ENCODE data around the gene STIP1. TPM values are rescaled to one million over a fixed set of nuclear protein-coding genes. Genes with fewer than 3 reads are reported as not detected.

The STIP1 gene
- total RNA-seq, 1 donor from 2014 or later, result 91.3 TPM

DNA sequence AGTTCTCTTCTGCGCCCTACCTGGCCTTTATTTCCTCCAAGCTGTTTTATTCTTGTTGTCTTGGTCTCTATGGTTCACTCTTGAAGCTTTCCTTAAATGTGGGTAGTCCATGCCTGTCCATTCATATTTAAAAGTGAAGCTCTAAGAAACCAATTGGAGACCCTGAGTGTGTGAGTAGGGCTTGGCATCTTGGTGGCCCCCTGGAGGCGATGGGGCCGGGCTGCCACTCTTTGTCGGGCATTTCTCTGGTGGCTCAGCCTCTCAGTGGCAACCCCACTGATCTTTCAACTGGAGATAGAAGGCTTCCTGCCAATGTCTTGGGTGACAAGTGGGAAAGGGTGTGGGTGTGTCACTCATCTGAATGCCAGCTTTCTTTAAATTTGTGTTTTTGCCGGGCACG, 30.9 kb downstream of the STIP1 start:
- Histone ChIP-seq H3K27me3 (no peaks in the 10 kb centered on the region), H3K36me3 (no peaks in the 10 kb centered on the region), H3K4me3 (no peak overlapping the region), H3K4me1 (no peaks in the 10 kb centered on the region), H3K27ac (no peak overlapping the region), H3K9me3 (no peaks in the 10 kb centered on the region)
- DNase-seq (ENCODE audit: extremely low spot score in 2 of 2), result no peak
- intact Hi-C loops (cut with DNase I), result no loop called here
- TF ChIP-seq POLR2A (IDR thresholded peaks at IDR 0.05), result no peak

DNA sequence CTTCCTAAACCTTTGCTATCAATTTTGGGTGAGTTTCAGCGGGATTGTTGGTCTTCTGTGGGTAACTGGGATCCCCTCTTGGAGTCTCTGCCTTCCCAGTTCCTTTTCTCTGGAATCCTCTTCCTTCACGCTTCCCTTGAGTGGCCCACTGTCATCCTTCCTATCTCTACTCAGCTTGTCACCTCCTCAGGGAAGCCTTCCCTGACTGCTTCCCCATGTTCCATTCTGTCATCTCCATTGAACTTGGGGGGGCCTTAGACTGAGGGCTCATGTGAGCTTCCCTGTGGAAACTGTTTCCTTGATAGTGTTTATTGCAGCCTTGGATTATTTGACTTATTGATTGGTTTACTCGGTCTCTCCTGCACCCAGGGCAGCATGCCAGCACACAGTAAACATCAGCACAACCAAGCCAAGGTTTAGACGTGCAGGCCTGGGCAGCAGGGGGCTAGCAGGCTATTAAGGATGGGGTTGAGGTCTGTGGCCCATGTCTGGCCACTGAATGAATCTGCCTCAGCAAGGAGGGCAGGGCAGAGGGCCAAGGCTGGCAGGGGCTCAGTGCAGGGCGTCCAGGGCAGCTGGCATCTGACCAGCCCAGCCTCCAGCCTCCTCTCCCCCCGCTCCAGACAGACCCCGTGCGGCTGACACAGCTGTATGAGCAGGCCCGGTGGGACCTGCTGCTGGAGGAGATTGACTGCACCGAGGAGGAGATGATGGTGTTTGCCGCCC, 32.8 kb downstream of the STIP1 start:
- Histone ChIP-seq H3K27ac (no peak overlapping the region), H3K9me3 (no peaks in the 10 kb centered on the region), H3K36me3 (no peaks in the 10 kb centered on the region), H3K27me3 (no peaks in the 10 kb centered on the region), H3K4me3 (no peak overlapping the region), H3K4me1 (peaks cover 10% of the 10 kb centered on the region)
- intact Hi-C loops (cut with DNase I), result no loop called here
- TF ChIP-seq POLR2A (IDR thresholded peaks at IDR 0.05) (no peak), POLR2AphosphoS5 (IDR thresholded peaks at IDR 0.05; ENCODE audit: insufficient read depth in 1 of 2, low read depth in 1 of 2) (no peak)
- TF ChIP-seq, protein P1, sequence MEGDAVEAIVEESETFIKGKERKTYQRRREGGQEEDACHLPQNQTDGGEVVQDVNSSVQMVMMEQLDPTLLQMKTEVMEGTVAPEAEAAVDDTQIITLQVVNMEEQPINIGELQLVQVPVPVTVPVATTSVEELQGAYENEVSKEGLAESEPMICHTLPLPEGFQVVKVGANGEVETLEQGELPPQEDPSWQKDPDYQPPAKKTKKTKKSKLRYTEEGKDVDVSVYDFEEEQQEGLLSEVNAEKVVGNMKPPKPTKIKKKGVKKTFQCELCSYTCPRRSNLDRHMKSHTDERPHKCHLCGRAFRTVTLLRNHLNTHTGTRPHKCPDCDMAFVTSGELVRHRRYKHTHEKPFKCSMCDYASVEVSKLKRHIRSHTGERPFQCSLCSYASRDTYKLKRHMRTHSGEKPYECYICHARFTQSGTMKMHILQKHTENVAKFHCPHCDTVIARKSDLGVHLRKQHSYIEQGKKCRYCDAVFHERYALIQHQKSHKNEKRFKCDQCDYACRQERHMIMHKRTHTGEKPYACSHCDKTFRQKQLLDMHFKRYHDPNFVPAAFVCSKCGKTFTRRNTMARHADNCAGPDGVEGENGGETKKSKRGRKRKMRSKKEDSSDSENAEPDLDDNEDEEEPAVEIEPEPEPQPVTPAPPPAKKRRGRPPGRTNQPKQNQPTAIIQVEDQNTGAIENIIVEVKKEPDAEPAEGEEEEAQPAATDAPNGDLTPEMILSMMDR (IDR thresholded peaks at IDR 0.05), result no peak
- DNase-seq (ENCODE audit: extremely low spot score in 2 of 2), result no peak

DNA sequence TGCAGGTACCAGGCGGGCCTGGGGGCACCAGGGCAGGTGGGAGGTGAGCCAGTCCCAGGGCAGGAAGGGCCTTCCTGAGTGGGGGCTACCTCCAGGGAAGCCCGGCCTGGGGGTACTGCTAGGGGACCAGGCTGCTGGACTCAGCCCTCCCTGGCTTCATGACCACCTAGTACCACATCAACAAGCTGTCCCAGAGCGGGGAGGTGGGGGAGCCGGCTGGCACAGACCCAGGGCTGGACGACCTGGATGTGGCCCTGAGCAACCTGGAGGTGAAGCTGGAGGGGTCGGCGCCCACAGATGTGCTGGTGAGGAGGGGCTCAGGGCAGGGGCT, 33.3 kb downstream of the STIP1 start:
- intact Hi-C loops (cut with DNase I), result no loop called here
- H3K4me1 ChIP-seq, result peaks cover 10% of the 10 kb centered on the region
- no peak overlapping the region for H3K27ac ChIP-seq
- no peak overlapping the region for H3K4me3 ChIP-seq
- no peak for DNase-seq (ENCODE audit: extremely low spot score in 2 of 2)
- H3K9me3 ChIP-seq, result no peaks in the 10 kb centered on the region
- no peak for TF ChIP-seq POLR2A (IDR thresholded peaks at IDR 0.05)
- TF ChIP-seq, protein P1 (IDR thresholded peaks at IDR 0.05), result no peak
- TF ChIP-seq POLR2AphosphoS5 (IDR thresholded peaks at IDR 0.05; ENCODE audit: insufficient read depth in 1 of 2, low read depth in 1 of 2), result no peak
- H3K36me3 ChIP-seq, result no peaks in the 10 kb centered on the region
- H3K27me3 ChIP-seq, result no peaks in the 10 kb centered on the region

DNA sequence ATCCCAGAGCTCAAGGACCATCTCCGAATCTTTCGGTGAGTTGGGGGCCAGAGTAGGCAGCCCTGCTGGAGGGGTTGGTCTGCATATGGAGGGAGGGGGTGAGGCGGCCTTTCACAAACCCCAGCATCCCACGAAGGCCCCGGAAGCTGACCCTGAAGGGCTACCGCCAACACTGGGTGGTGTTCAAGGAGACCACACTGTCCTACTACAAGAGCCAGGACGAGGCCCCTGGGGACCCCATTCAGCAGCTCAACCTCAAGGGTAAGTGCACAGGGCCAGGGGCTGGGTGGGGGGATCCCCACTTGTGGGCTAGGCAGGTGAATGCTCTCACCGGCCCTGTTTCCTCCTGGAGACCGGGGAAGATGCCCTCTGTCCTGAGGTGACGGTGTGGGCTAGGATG, 33.8 kb downstream of the STIP1 start:
- no peak overlapping the region for H3K27ac ChIP-seq
- no peaks in the 10 kb centered on the region for H3K9me3 ChIP-seq
- H3K4me1 ChIP-seq, result peaks cover 12% of the 10 kb centered on the region
- intact Hi-C loops (cut with DNase I), result no loop called here
- H3K36me3 ChIP-seq, result no peaks in the 10 kb centered on the region
- no peak overlapping the region for H3K4me3 ChIP-seq
- no peaks in the 10 kb centered on the region for H3K27me3 ChIP-seq
- DNase-seq (ENCODE audit: extremely low spot score in 2 of 2), result no peak
- TF ChIP-seq POLR2AphosphoS5 (IDR thresholded peaks at IDR 0.05; ENCODE audit: insufficient read depth in 1 of 2, low read depth in 1 of 2), result no peak

DNA sequence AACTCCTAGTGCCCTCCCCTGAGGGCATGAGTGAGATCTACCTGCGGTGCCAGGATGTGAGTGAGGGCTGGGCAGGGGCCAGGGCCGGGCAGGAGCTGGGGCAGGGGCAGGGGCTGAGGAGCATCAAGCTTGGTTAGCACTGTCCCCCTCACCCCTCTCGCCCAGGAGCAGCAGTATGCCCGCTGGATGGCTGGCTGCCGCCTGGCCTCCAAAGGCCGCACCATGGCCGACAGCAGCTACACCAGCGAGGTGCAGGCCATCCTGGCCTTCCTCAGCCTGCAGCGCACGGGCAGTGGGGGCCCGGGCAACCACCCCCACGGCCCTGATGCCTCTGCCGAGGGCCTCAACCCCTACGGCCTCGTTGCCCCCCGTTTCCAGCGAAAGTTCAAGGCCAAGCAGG, 34.3 kb downstream of the STIP1 start:
- Histone ChIP-seq H3K27me3 (no peaks in the 10 kb centered on the region), H3K27ac (no peak overlapping the region), H3K4me3 (no peak overlapping the region), H3K4me1 (peaks cover 17% of the 10 kb centered on the region), H3K9me3 (no peaks in the 10 kb centered on the region), H3K36me3 (no peaks in the 10 kb centered on the region)
- intact Hi-C loops (cut with DNase I), result no loop called here
- no peak for DNase-seq (ENCODE audit: extremely low spot score in 2 of 2)
- TF ChIP-seq POLR2AphosphoS5 (IDR thresholded peaks at IDR 0.05; ENCODE audit: insufficient read depth in 1 of 2, low read depth in 1 of 2), result no peak
- TF ChIP-seq, protein P1 (IDR thresholded peaks at IDR 0.05), result no peak
- no peak for TF ChIP-seq POLR2A (IDR thresholded peaks at IDR 0.05)

DNA sequence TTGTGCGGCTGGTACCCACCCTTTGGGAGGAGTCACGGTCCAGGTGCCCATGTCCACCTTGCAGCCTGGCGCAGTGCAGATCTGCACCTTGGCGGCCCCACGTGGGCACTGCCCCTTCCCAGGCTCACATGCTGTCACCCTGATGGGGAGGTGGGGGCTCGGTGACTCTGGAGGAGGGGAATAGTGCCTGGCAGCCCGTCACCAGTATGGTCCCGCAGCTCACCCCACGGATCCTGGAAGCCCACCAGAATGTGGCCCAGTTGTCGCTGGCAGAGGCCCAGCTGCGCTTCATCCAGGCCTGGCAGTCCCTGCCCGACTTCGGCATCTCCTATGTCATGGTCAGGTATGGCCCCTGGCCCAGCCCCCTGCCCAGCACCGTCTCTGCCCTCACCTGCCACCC, 34.8 kb downstream of the STIP1 start:
- DNase-seq (ENCODE audit: extremely low spot score in 2 of 2), result no peak
- Histone ChIP-seq H3K4me3 (no peak overlapping the region), H3K27me3 (no peaks in the 10 kb centered on the region), H3K36me3 (no peaks in the 10 kb centered on the region), H3K4me1 (peaks cover 22% of the 10 kb centered on the region), H3K9me3 (no peaks in the 10 kb centered on the region), H3K27ac (no peak overlapping the region)
- intact Hi-C loops (cut with DNase I), result no loop called here
- no peak for TF ChIP-seq POLR2AphosphoS5 (IDR thresholded peaks at IDR 0.05; ENCODE audit: insufficient read depth in 1 of 2, low read depth in 1 of 2)
- no peak for TF ChIP-seq POLR2A (IDR thresholded peaks at IDR 0.05)
- TF ChIP-seq, protein P1 (IDR thresholded peaks at IDR 0.05), result no peak
